ENCODE measurements around the gene SNX19. TPM values are rescaled to one million over a fixed set of nuclear protein-coding genes. Genes with fewer than 3 reads are reported as not detected.
A peak's percentile ranks its signal among the peaks of the same experiment; 100 is the strongest.

Gene SNX19
- total and polyA plus RNA-seq, 2 of the 4 experiments (the other 2 are of a cell fraction): 35.9 to 113 TPM

GRCh38 chr11:130830566-130830965 is 85.7 kb downstream of the SNX19 start:
- H3K9ac ChIP-seq (ENCODE audit: low read depth, low read length): no peak overlapping the region
- no CpG with 5 or more reads among the region's 6 CpGs for WGBS, 2 experiments (ENCODE audit: extremely low coverage in 2 of 2, insufficient read length in 1 of 2)
- peak overlapping the region; percentile 28 for H2AFZ ChIP-seq (replicated peaks; ENCODE audit: low read length, poor library complexity)
- no peak overlapping the region for H2AK9ac ChIP-seq (replicated peaks; ENCODE audit: low read depth, low read length, poor library complexity)
- no peak overlapping the region for H3K4me3 ChIP-seq (ENCODE audit: insufficient read depth, low read depth, low read length)
- no peak overlapping the region for H2BK15ac ChIP-seq (ENCODE audit: low read depth, low read length)
- no peak overlapping the region for H3K23ac ChIP-seq (ENCODE audit: low read depth, low read length)
- H3K4me1 ChIP-seq (ENCODE audit: control insufficient read depth, insufficient read depth, low read length): peaks cover 14% of the 10 kb centered on the region
- 0 out of 2 replicates have a peak overlapping the region, but pooled peaks have one; percentile 6 for H3K14ac ChIP-seq (replicated peaks; ENCODE audit: low read depth, low read length)
- no peak overlapping the region for H3K27ac ChIP-seq (ENCODE audit: insufficient read depth, low read length)
- no peak overlapping the region for H4K5ac ChIP-seq (ENCODE audit: low read depth, low read length)
- CTCF ChIA-PET: no interaction called here
- H3K27me3 ChIP-seq (ENCODE audit: control insufficient read depth, insufficient read depth, low read length): no peaks in the 10 kb centered on the region; the same call in 1 of the 2 replicates
- intact Hi-C loops (cut with micrococcal nuclease) (no loop called here), in situ Hi-C loops (cut with MboI; ENCODE audit: low sequenced_read_pairs) (loop anchor here (10.0 kb wide), 1 partner anchor 386 kb away; the partner anchor contains the start of gene ADAMTS15), dilution Hi-C loops (cut with HindIII; ENCODE audit: low sequenced_read_pairs, unreplicated experiment) (no loop called here)
- TF ChIP-seq MXI1 (IDR thresholded peaks at IDR 0.05; ENCODE audit: borderline replicate concordance, low read depth, low read length): no peak
- TF ChIP-seq ELK1 (IDR thresholded peaks at IDR 0.05; ENCODE audit: borderline replicate concordance, low read depth, low read length): no peak
- TF ChIP-seq MAFK (IDR thresholded peaks at IDR 0.05; ENCODE audit: low read depth, low read length): no peak
- TF ChIP-seq FOS (IDR thresholded peaks at IDR 0.05; ENCODE audit: low read depth, low read length): no peak
- TF ChIP-seq RAD21 (IDR thresholded peaks at IDR 0.05; ENCODE audit: low read length): no peak
- no peak for TF ChIP-seq BHLHE40 (IDR thresholded peaks at IDR 0.05; ENCODE audit: low read depth, low read length)
- TF ChIP-seq SMC3 (IDR thresholded peaks at IDR 0.05; ENCODE audit: low read depth, low read length): no peak
- TF ChIP-seq USF2 (IDR thresholded peaks at IDR 0.05; ENCODE audit: low read depth, low read length): no peak
- TF ChIP-seq CHD1 (IDR thresholded peaks at IDR 0.05; ENCODE audit: low read depth, low read length): no peak
- no peak for TF ChIP-seq RCOR1 (IDR thresholded peaks at IDR 0.05; ENCODE audit: insufficient replicate concordance, low read length)
- TF ChIP-seq MAZ (IDR thresholded peaks at IDR 0.05; ENCODE audit: borderline replicate concordance, low read depth, low read length): no peak
- no peak for TF ChIP-seq RFX5 (IDR thresholded peaks at IDR 0.05; ENCODE audit: low read depth, low read length)
- TF ChIP-seq CTCF (conservative IDR thresholded peaks at IDR 0.05; ENCODE audit: low read depth, low read length): no peak
- H2BK5ac ChIP-seq (ENCODE audit: low read depth, low read length, poor library complexity, severe bottlenecking): no peak overlapping the region
- H3K4me2 ChIP-seq (ENCODE audit: low read depth, low read length): no peak overlapping the region
- DNase-seq (no peak), ATAC-seq (ENCODE audit: low read depth) (no peak)
- peak overlapping the region; percentile 23; the same call in 1 of the 2 replicates for H3K4ac ChIP-seq (ENCODE audit: low read depth, low read length)
- BruUV-seq (replicated peaks): no TSS peak
- no peak overlapping the region; the same call in 1 of the 2 replicates for H3K18ac ChIP-seq (ENCODE audit: low read depth, low read length)
- H3K79me1 ChIP-seq (ENCODE audit: low read depth in 1 of 2, low read length in 2 of 2): no peaks in the 10 kb centered on the region
- no peak overlapping the region for H2AK5ac ChIP-seq (ENCODE audit: low read depth, low read length)
- H3K9me3 ChIP-seq (ENCODE audit: control insufficient read depth, insufficient read depth, low read length): no peaks in the 10 kb centered on the region
- H2BK20ac ChIP-seq (ENCODE audit: low read depth, low read length): no peak overlapping the region
- H3K9me1 ChIP-seq (ENCODE audit: insufficient read depth, low read length): no peaks in the 10 kb centered on the region
- 0 out of 2 replicates have a peak overlapping the region, but pooled peaks have one; percentile 12 for H4K91ac ChIP-seq (ENCODE audit: insufficient read depth, low read depth, low read length)
- no peak overlapping the region for H3K56ac ChIP-seq (ENCODE audit: extremely low read depth, insufficient read depth, low read length)
- peak overlapping the region; percentile 22; the same call in 1 of the 2 replicates for H2BK120ac ChIP-seq (ENCODE audit: low read depth, low read length)
- POLR2A ChIA-PET (ENCODE audit: unreplicated experiment): no interaction called here
- no peaks in the 10 kb centered on the region for H4K20me1 ChIP-seq (ENCODE audit: insufficient read depth, low read length)
- H4K8ac ChIP-seq (ENCODE audit: low read depth in 2 of 2, low read length in 2 of 2): no peak overlapping the region
- no peaks in the 10 kb centered on the region for H3K36me3 ChIP-seq (ENCODE audit: control insufficient read depth, insufficient read depth, low read length)
